A673 (cell line): Measurements from ENCODE around the gene SATB2. TPM values are rescaled to one million over a fixed set of nuclear protein-coding genes. Genes with fewer than 3 reads are reported as not detected.
A peak's percentile ranks its signal among the peaks of the same experiment; 100 is the strongest.

Source experiments
- BruUV-seq: library from RNA; stranded (reverse); fragments of 400-500 nt; replicated peaks from 2 replicates; lab custom pipeline; 2021; lab: Mats Ljungman, UMichigan
- CTCF ChIA-PET: fragments of 300-600 bp; sonication (Branson Sonifier 250); formaldehyde crosslinking; loops from one replicate; lab custom pipeline; 2022; ENCODE audit warnings: antibody characterized with exemption; lab: Charles Lee
- POLR2A ChIA-PET: fragments of 300-600 bp; sonication (Branson Sonifier 250); formaldehyde crosslinking; loops from one replicate; lab custom pipeline; 2022; ENCODE audit warnings: antibody characterized with exemption; ENCODE audit not compliant: low non-redundant PET; lab: Charles Lee
- DNase-seq: peaks from one replicate; pipeline ENCODE4 v3.0.0-alpha.2; 2015; ENCODE audit warnings: low spot score
- H3K27ac ChIP-seq: fragments of 200-600 bp; sonication (generic); 2 replicates; pipeline ENCODE4 v1.5.1; 2016; ENCODE audit warnings: mixed run types, low read depth, mild to moderate bottlenecking, mixed read lengths, antibody characterized with exemption, low read length; ENCODE audit not compliant: poor library complexity, severe bottlenecking
- H3K27me3 ChIP-seq: fragments of 200-600 bp; sonication (generic); replicated peaks from 2 replicates; pipeline ENCODE4 v1.6.1; 2017; ENCODE audit warnings: mixed run types, low read depth, mild to moderate bottlenecking, mixed read lengths, antibody characterized with exemption, low read length; ENCODE audit not compliant: insufficient read depth, poor library complexity
- H3K36me3 ChIP-seq: fragments of 200-600 bp; sonication (generic); 2 replicates; pipeline ENCODE4 v1.6.1; 2016; ENCODE audit warnings: mixed run types, mild to moderate bottlenecking, mixed read lengths, antibody characterized with exemption, low read length; ENCODE audit not compliant: insufficient read depth, poor library complexity, severe bottlenecking
- H3K4me1 ChIP-seq: fragments of 200-600 bp; sonication (generic); 2 replicates; pipeline ENCODE4 v1.6.1; 2017; ENCODE audit warnings: mixed run types, mild to moderate bottlenecking, mixed read lengths, antibody characterized with exemption, low read length; ENCODE audit not compliant: insufficient read depth, poor library complexity, severe bottlenecking
- H3K4me3 ChIP-seq: fragments of 200-600 bp; sonication (generic); 2 replicates; pipeline ENCODE4 v1.5.1; 2016; ENCODE audit warnings: low read depth, mixed run types, mild to moderate bottlenecking, mixed read lengths, low read length; ENCODE audit not compliant: poor library complexity, severe bottlenecking
- H3K9me3 ChIP-seq: fragments of 200-600 bp; sonication (generic); 2 replicates; pipeline ENCODE4 v1.6.1; 2016; ENCODE audit warnings: mixed run types, low read depth, mild to moderate bottlenecking, mixed read lengths, antibody characterized with exemption, low read length; ENCODE audit not compliant: poor library complexity, severe bottlenecking
- CTCF ChIP-seq: fragments of 300-800, 200-600 bp; sonication (generic); conservative IDR thresholded peaks from 2 replicates; pipeline ENCODE4 v1.5.1; 2017; ENCODE audit warnings: low read depth, mild to moderate bottlenecking, antibody characterized with exemption, low read length, moderate library complexity, mixed read lengths
- EZH2 ChIP-seq: fragments of 200-600 bp; sonication (generic); IDR thresholded peaks from 2 replicates; pipeline ENCODE4 v1.6.1; 2017; ENCODE audit warnings: borderline replicate concordance, low read depth, mild to moderate bottlenecking, mixed read lengths, antibody characterized with exemption, low read length; ENCODE audit not compliant: poor library complexity, severe bottlenecking
- intact Hi-C: fragments of 100-400 bp; cut with micrococcal nuclease; formaldehyde crosslinking; loops from one replicate; pipeline ENCODE4 v1.10.0; 2022; ENCODE audit not compliant: unreplicated experiment
- total RNA-seq: library from RNA; stranded (reverse); gene quantifications from 2 replicates; pipeline ENCODE4 v1.2.3, GENCODE V29; 2021

Gene SATB2
- total RNA-seq, 1 experiment from 2014 or later: 23.2 TPM

- POLR2A ChIA-PET: no interaction called here
- no peaks in the 10 kb centered on the region for H3K4me1 ChIP-seq
- CTCF ChIA-PET: no interaction called here
- no TSS peak for BruUV-seq
- no peak overlapping the region for H3K4me3 ChIP-seq
- no peak overlapping the region for H3K27ac ChIP-seq
- no peaks in the 10 kb centered on the region for H3K27me3 ChIP-seq
- DNase-seq: peak; percentile 90
- intact Hi-C loops: loop anchor here (2.0 to 10.0 kb wide), 2 partner anchors 202 to 334 kb away; no protein-coding TSS in a partner anchor
- H3K9me3 ChIP-seq: no peaks in the 10 kb centered on the region
- H3K36me3 ChIP-seq: no peaks in the 10 kb centered on the region
- no peak for TF ChIP-seq EZH2
- peak; percentile 47 for TF ChIP-seq CTCF
These were observed 196.5 kb downstream of the SATB2 start for GRCh38 chr2:199261239-199261638.

DNA sequence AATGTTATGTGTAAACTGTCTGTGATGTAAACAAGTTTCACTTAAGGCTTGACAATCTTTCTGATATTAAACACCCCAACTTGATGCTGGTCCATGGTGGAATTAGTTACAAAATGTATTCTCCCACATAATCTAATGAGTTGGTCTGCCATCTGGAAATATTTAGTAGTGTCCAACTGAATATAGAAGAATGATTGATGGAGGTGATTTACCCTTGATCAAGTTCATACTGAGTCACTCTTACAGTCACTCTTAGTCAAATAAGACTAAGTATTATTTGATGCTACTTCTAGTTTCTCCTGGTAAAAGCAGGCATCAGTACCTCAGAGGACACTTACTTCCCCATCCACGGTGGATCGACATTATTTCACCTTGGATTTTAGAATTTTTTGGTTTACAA is 198.1 kb downstream of the SATB2 start:
- H3K27ac ChIP-seq: no peak overlapping the region
- no peaks in the 10 kb centered on the region for H3K9me3 ChIP-seq
- no peak overlapping the region for H3K4me3 ChIP-seq
- H3K36me3 ChIP-seq: no peaks in the 10 kb centered on the region
- H3K4me1 ChIP-seq: no peaks in the 10 kb centered on the region
- no peaks in the 10 kb centered on the region for H3K27me3 ChIP-seq
- DNase-seq: no peak
- TF ChIP-seq CTCF (no peak), EZH2 (no peak)
- intact Hi-C loops: loop anchor here (2.0 to 10.0 kb wide), 2 partner anchors 203 to 335 kb away; no protein-coding TSS in a partner anchor
- ChIA-PET POLR2A (no interaction called here), CTCF (no interaction called here)
- BruUV-seq: no TSS peak

DNA sequence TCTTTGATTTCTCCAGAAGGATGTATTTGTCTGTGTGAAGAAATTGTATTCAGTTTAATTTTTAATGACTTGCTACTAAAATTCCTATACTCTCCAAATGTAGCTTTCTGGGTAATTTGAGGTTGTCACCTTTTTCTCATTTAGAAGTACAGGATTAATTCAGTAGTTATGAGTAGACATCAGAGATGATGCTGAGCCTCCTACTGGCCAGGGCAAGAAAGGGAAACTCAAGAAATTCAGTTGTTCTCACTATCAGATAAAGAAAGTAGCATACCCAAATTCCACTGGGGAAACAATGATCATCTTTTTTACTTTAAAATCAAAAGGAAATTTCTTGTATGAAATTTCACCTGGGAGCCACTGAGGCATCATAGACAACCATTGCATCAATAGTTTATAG is 199.4 kb downstream of the SATB2 start:
- Histone ChIP-seq H3K36me3 (no peaks in the 10 kb centered on the region), H3K4me3 (no peak overlapping the region), H3K27ac (no peak overlapping the region), H3K4me1 (no peaks in the 10 kb centered on the region), H3K9me3 (no peaks in the 10 kb centered on the region), H3K27me3 (no peaks in the 10 kb centered on the region)
- BruUV-seq: no TSS peak
- DNase-seq: no peak
- TF ChIP-seq EZH2 (no peak), CTCF (peak; percentile 48)
- ChIA-PET CTCF (interaction anchor here (0.6 kb wide), 1 partner anchor 884 kb away, joined by 3 read pairs; no protein-coding TSS in a partner anchor), POLR2A (no interaction called here)
- intact Hi-C loops: no loop called here
